ENCODE data around the gene RNF224. TPM values are rescaled to one million over a fixed set of nuclear protein-coding genes. Genes with fewer than 3 reads are reported as not detected.
A peak's percentile ranks its signal among the peaks of the same experiment; 100 is the strongest.
"Not testable (repeated sequence)": the region's sequence is repeated elsewhere in the genome, so short reads cannot be mapped to it uniquely, and the experiment has no call there.

Gene RNF224
- total RNA-seq, 6 experiments from 2014 or later = not detected

- H3K27ac ChIP-seq; ATAC-seq; H3K9me3 ChIP-seq; H3K4me1 ChIP-seq; H3K27me3 ChIP-seq; intact Hi-C loops (cut with DNase I); H3K4me3 ChIP-seq: not testable (repeated sequence)
- peaks cover 0 to 27% (median 2%) of the 10 kb centered on the region in 4 donors for H3K36me3 ChIP-seq
- DNase-seq = peak in 2 of 3 donors; percentile 31 to 38
- TF ChIP-seq CTCF (IDR thresholded peaks at IDR 0.05) = peak; percentile 33 to 49 (median 44)
- 41% methylated on average over 15 of the region's 15 CpGs for WGBS (ENCODE audit: insufficient coverage, low coverage, low lambda C conversion rate, missing lambda C conversion rate)
Observed at GRCh38 chr9:137262173-137262908, 35.0 kb downstream of the RNF224 start.

GRCh38 chr9:137262909-137263285 is 35.6 kb downstream of the RNF224 start:
- Histone ChIP-seq H3K36me3 (peaks cover 0 to 25% (median 2%) of the 10 kb centered on the region in 4 donors), H3K27me3 (no peaks in the 10 kb centered on the region), H3K4me1 (peaks cover 0 to 3% (median 0%) of the 10 kb centered on the region in 4 donors), H3K4me3 (no peak overlapping the region), H3K9me3 (no peaks in the 10 kb centered on the region), H3K27ac (no peak overlapping the region)
- intact Hi-C loops (cut with DNase I) = no loop called here
- TF ChIP-seq POLR2A (IDR thresholded peaks at IDR 0.05) (no peak), CTCF (IDR thresholded peaks at IDR 0.05) (no peak)
- ATAC-seq = peak in 1 of 4 donors; percentile 12
- peak in 1 of 3 donors; percentile 49 for DNase-seq
- WGBS (ENCODE audit: insufficient coverage, low coverage, low lambda C conversion rate, missing lambda C conversion rate) = no CpG with 5 or more reads among the region's 24 CpGs

DNA sequence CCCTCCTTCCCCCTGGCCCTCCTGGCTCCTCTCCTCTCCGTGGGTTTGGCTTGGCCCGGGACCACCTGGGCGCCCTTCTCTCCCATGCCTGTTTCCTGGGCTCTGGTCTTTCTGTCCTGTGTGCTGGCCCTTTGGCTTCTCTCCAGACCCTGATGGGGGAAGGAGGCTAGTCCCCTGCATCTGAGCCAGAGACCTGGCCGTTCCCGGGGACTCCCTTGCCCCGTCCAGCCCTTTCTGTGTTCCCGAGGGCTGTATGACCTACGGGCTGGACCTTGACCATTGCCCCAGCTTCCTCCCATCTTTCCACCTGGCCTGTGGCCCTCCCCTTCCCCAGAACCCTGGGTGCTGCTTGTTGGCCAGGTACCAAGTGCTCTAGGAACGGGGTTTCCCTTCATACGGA is 36.2 kb downstream of the RNF224 start:
- 30% methylated on average over 8 of the region's 10 CpGs for WGBS (ENCODE audit: insufficient coverage, low coverage, low lambda C conversion rate, missing lambda C conversion rate)
- Histone ChIP-seq H3K4me3 (no peak overlapping the region), H3K36me3 (peaks cover 0 to 21% (median 2%) of the 10 kb centered on the region in 4 donors), H3K27me3 (no peaks in the 10 kb centered on the region), H3K4me1 (peaks cover 0 to 9% (median under 1%) of the 10 kb centered on the region in 4 donors), H3K27ac (no peak overlapping the region), H3K9me3 (no peaks in the 10 kb centered on the region)
- no peak for TF ChIP-seq POLR2A (IDR thresholded peaks at IDR 0.05)
- no peak for TF ChIP-seq CTCF (IDR thresholded peaks at IDR 0.05)
- DNase-seq (peak in 1 of 3 donors; percentile 48), ATAC-seq (peak in 3 of 4 donors; percentile 4 to 29 (median 15))
- intact Hi-C loops (cut with DNase I) = no loop called here

GRCh38 chr9:137264067-137264466 is 36.8 kb downstream of the RNF224 start:
- no peaks in the 10 kb centered on the region for H3K9me3 ChIP-seq
- peaks cover 0 to 15% (median 4%) of the 10 kb centered on the region in 4 donors for H3K4me1 ChIP-seq
- H3K27me3 ChIP-seq = no peaks in the 10 kb centered on the region
- peaks cover 0 to 16% (median 2%) of the 10 kb centered on the region in 4 donors for H3K36me3 ChIP-seq
- H3K4me3 ChIP-seq = no peak overlapping the region
- intact Hi-C loops (cut with DNase I) = no loop called here
- ATAC-seq (no peak), DNase-seq (peak in 1 of 3 donors; percentile 51)
- no CpG with 5 or more reads among the region's 22 CpGs for WGBS (ENCODE audit: insufficient coverage, low coverage, low lambda C conversion rate, missing lambda C conversion rate)
- TF ChIP-seq POLR2A (IDR thresholded peaks at IDR 0.05) = no peak
- TF ChIP-seq CTCF (IDR thresholded peaks at IDR 0.05) = no peak
- no peak overlapping the region for H3K27ac ChIP-seq
